Adrenal gland (tissue), 12 donors: ENCODE data around the gene HID1. TPM values are rescaled to one million over a fixed set of nuclear protein-coding genes. Genes with fewer than 3 reads are reported as not detected.

ENCODE experiments used
- DNase-seq, 7 donors: peaks; one replicate each; pipeline ENCODE4 v3.0.0-alpha.2; 2019 to 2020
- H3K27ac ChIP-seq, 5 donors: fragments of 200-600 bp; sonication (generic) in 4 of 5; 1 replicate in 3 of 5; 2 replicates in 2 of 5; pipeline versions ENCODE4 v1.5.1 to v1.8.0; 2016 to 2020; ENCODE audit warnings: mild to moderate bottlenecking in 1 of 5
- H3K27me3 ChIP-seq: fragments of 200-600 bp; 2 replicates; pipeline ENCODE4 v1.8.0; 2021
- H3K36me3 ChIP-seq, 2 donors: fragments of 200-600 bp; replicated peaks in 1 of 2; 1 replicate in 1 of 2; 2 replicates in 1 of 2; pipeline versions ENCODE4 v1.5.1 to v1.8.0; 2018 to 2022
- H3K4me1 ChIP-seq, 2 donors: fragments of 200-600 bp; replicated peaks in 1 of 2; 1 replicate in 1 of 2; 2 replicates in 1 of 2; pipeline versions ENCODE4 v1.5.1 to v1.8.0; 2018 to 2021
- H3K4me3 ChIP-seq, 4 donors: fragments of 200-600 bp; sonication (generic) in 3 of 4; one replicate each; pipeline ENCODE4 v1.5.1; 2016 to 2018
- H3K9me3 ChIP-seq, 3 donors: fragments of 200-600 bp; sonication (generic) in 1 of 3; replicated peaks in 1 of 3; 1 replicate in 2 of 3; 2 replicates in 1 of 3; pipeline versions ENCODE4 v1.5.1 to v1.8.0; 2016 to 2021
- CTCF ChIP-seq, 6 experiments: fragments of 450-650 bp in 4 of 6; fragments of 200-600 bp in 2 of 6; sonication (generic) in 1 of 6; IDR thresholded peaks; 1 replicate in 5 of 6; 2 replicates in 1 of 6; pipeline versions ENCODE4 v1.5.1 to v1.8.0; 2016 to 2021; ENCODE audit warnings: antibody characterized with exemption in 6 of 6, mild to moderate bottlenecking in 2 of 6, moderate library complexity in 1 of 6
- POLR2A ChIP-seq, 2 donors: fragments of 450-650 bp; IDR thresholded peaks; one replicate each; pipeline ENCODE4 v1.6.1; 2017; ENCODE audit warnings: antibody characterized with exemption in 2 of 2, mild to moderate bottlenecking in 2 of 2, moderate library complexity in 1 of 2
- WGBS, 4 donors: extraction: QIAGEN DNeasy Blood & Tissue Kit in 2 of 4; methylation state at CpG; one replicate each; pipeline versions ENCODE4 v1.1.5 to v1.1.7; 2013 to 2017; 5-methylcytosine and 5-hydroxymethylcytosine counted together
- intact Hi-C, 2 donors: fragments of 100-400 bp; cut with DNase I; formaldehyde crosslinking; loops; one replicate each; pipeline versions ENCODE4 v1.14.1 to v1.15.0; 2022 to 2023
- polyA plus RNA-seq, 3 donors: library from polyadenylated mRNA; stranded (reverse); fragments of 200-250 nt in 2 of 3; fragments of 350-450 nt in 1 of 3; fragmentation: Illumina TruSeq in 1 of 3; extraction: RNeasy Lipid Tissue Mini Kit (QIAGEN cat#74804) in 1 of 3; gene quantifications; one replicate each; pipeline ENCODE4 v1.2.3, GENCODE V29; 2013 to 2014
- total RNA-seq, 9 donors: library from RNA; depleted of rRNA in 4 of 9; stranded (reverse); fragments of >200 nt in 4 of 9; fragments of 120-200 nt in 1 of 9; fragmentation: NEBNext Ultra II Directional in 1 of 9; extraction: Animal tissue kit (Norgen Biotek cat#: 25700) in 1 of 9; gene quantifications; one replicate each; pipeline versions ENCODE4 v1.1.0 to v1.2.4, GENCODE V29; 2013 to 2023
- donor health status: healthy with polysubstance abuse.
- donor health status: Bipolar disorder and iron deficiency.
- donor health status: DM: yes; HTN: yes; CAD: no.
- donor health status: DM: no; HTN: no; CAD: no.
- donor health status: DM: no; HTN: no; CAD: no.
- donor health status: DM: yes; HTN: yes; CAD: no.

HID1 gene
- total and polyA plus RNA-seq, 12 donors, result 2.8 to 42.6 (median 8.3) TPM

- intact Hi-C loops, result no loop called here
Observed at GRCh38 chr17:75019146-75019545, 46.6 kb upstream of the HID1 start.

GRCh38 chr17:75013092-75013559 lies 40.6 kb upstream of the HID1 start:
- Histone ChIP-seq H3K36me3 (no peaks in the 10 kb centered on the region), H3K27me3 (no peaks in the 10 kb centered on the region), H3K4me3 (peak overlapping the region; percentile 34 to 52 (median 50)), H3K9me3 (no peaks in the 10 kb centered on the region), H3K27ac (peak overlapping the region in 4 of 5 donors; percentile 33 to 83 (median 62)), H3K4me1 (peaks cover 0 to 20% of the 10 kb centered on the region in 2 donors)
- intact Hi-C loops, result no loop called here
- TF ChIP-seq POLR2A (IDR thresholded peaks at IDR 0.05) (no peak), CTCF (IDR thresholded peaks at IDR 0.05) (no peak)
- 0 to 2% (median 0%) methylated on average over 2 to 10 of the region's 10 CpGs for WGBS, 4 donors
- DNase-seq, result no peak

More at GRCh38 chr17:75019146-75019545, 46.6 kb upstream of the HID1 start:
- WGBS, 4 donors, result 93 to 95% (median 94%) methylated on average over 4 to 5 of the region's 5 CpGs
- Histone ChIP-seq H3K36me3 (peaks cover 0 to 28% of the 10 kb centered on the region in 2 donors), H3K4me3 (no peak overlapping the region), H3K27ac (no peak overlapping the region), H3K4me1 (no peaks in the 10 kb centered on the region), H3K27me3 (no peaks in the 10 kb centered on the region), H3K9me3 (no peaks in the 10 kb centered on the region)
- TF ChIP-seq POLR2A (IDR thresholded peaks at IDR 0.05) (no peak), CTCF (IDR thresholded peaks at IDR 0.05) (no peak)
- no peak for DNase-seq

DNA sequence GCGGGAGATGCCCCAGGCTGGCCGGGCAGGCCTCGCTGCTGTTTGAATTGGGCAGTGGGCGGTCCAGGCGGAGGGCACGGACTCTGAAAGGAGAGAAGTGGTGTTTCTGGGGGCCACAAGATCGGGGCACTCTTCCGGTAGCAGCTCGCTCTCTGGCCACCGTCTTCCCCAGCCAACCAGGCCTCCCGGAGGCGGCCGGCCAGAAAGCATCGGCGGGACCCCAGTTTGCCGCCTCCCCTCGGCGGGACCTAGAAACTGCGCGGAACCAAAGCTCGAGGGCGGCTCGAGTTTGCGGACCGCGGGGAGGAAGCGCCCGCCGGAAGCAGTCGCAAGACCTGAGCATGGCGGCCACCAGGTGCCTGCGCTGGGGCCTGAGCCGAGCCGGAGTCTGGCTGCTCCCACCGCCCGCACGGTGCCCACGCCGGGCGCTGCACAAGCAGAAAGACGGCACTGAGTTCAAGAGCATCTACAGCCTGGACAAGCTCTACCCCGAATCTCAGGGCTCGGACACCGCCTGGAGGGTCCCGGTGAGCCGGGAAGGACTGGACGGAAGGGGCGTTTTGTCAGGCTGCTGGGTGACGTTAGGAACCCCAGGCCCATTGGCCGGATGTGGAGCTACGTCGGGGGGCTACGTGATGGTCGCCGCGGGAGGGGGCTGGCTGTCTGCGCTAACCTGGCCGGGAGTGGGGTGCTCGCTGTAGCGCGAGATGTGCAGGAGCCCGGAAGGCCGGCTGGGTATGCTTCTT lies 40.0 kb upstream of the HID1 start, which contains the start of gene MRPL58:
Gene MRPL58 (plus strand): TSS at position 325 of the 746 bp plus-strand sequence. CDS start 17 bp downstream, at position 342.
- H3K4me3 ChIP-seq, result peak within 1 kb of the TSS; percentile 34 to 52 (median 50)
- H3K36me3 ChIP-seq, result no peaks in the 10 kb centered on the region
- peak; percentile 74 to 90 (median 83) for DNase-seq
- H3K27ac ChIP-seq, result peak within 1 kb of the TSS; percentile 11 to 83 (median 52)
- peaks cover 0 to 20% of the 10 kb centered on the region in 2 donors for H3K4me1 ChIP-seq
- intact Hi-C loops, result no loop called here
- H3K27me3 ChIP-seq, result no peaks in the 10 kb centered on the region
- TF ChIP-seq CTCF (IDR thresholded peaks at IDR 0.05) (peak; percentile 35 to 70 (median 58)), POLR2A (IDR thresholded peaks at IDR 0.05) (peak; percentile 43 to 49)
- 2 to 4% (median 2%) methylated on average over 19 to 63 of the region's 63 CpGs for WGBS, 4 donors
- H3K9me3 ChIP-seq, result no peaks in the 10 kb centered on the region

DNA sequence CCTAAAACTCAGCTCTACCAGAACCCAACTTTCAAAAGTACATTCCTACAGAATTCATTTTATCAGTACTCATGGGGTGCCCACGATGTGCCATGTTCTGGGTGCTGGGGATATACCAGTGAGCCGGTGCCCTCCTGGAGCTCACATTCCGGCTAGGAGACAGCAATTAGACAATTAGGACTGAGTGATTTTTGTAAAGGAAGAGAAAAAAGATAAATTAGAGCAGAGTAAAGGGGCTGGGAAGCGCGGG lies 39.5 kb upstream of the HID1 start:
- no peaks in the 10 kb centered on the region for H3K27me3 ChIP-seq
- peak overlapping the region; percentile 11 to 83 (median 52) for H3K27ac ChIP-seq
- intact Hi-C loops, result no loop called here
- no peak for DNase-seq
- H3K9me3 ChIP-seq, result no peaks in the 10 kb centered on the region
- 21 to 32% (median 27%) methylated on average over 5 of the region's 5 CpGs for WGBS, 4 donors
- peak overlapping the region in 2 of 4 donors; percentile 49 to 52 for H3K4me3 ChIP-seq
- TF ChIP-seq CTCF (IDR thresholded peaks at IDR 0.05), result no peak
- TF ChIP-seq POLR2A (IDR thresholded peaks at IDR 0.05), result no peak
- no peaks in the 10 kb centered on the region for H3K36me3 ChIP-seq
- H3K4me1 ChIP-seq, result peaks cover 0 to 20% of the 10 kb centered on the region in 2 donors
